Natural killer cell (primary cell): ENCODE data around the gene CFAP77. TPM values are rescaled to one million over a fixed set of nuclear protein-coding genes. Genes with fewer than 3 reads are reported as not detected.

Source experiments
- ATAC-seq, 3 donors: fragments of 150-1000 bp in 2 of 3; fragments of 200-7000 bp in 1 of 3; cut with Tn5 transposase; 1 replicate in 1 of 3; 2 replicates in 2 of 3; pipeline ENCODE4 v1.10.0; 2021; ENCODE audit warnings: mild to moderate bottlenecking in 2 of 3, moderate library complexity in 2 of 3
- DNase-seq, 2 donors: peaks; one replicate each; pipeline versions ENCODE4 v3.0.0 to v3.0.0-alpha.2; 2013 to 2021; ENCODE audit warnings: mixed read lengths in 1 of 2
- H3K27ac ChIP-seq: one replicate; pipeline ENCODE4 v1.5.1; 2013; ENCODE audit warnings: mild to moderate bottlenecking, low read length
- H3K27me3 ChIP-seq: one replicate; pipeline ENCODE4 v1.6.1; 2013; ENCODE audit warnings: low read length; ENCODE audit not compliant: control insufficient read depth, insufficient read depth
- H3K36me3 ChIP-seq: one replicate; pipeline ENCODE4 v1.6.1; 2013; ENCODE audit warnings: low read length; ENCODE audit not compliant: control insufficient read depth, insufficient read depth
- H3K4me1 ChIP-seq: one replicate; pipeline ENCODE4 v1.6.1; 2013; ENCODE audit warnings: low read length; ENCODE audit not compliant: control insufficient read depth, insufficient read depth
- H3K4me3 ChIP-seq: one replicate; pipeline ENCODE4 v1.5.1; 2013; ENCODE audit warnings: low read length
- H3K9me3 ChIP-seq: one replicate; pipeline ENCODE4 v1.6.1; 2013; ENCODE audit warnings: low read length; ENCODE audit not compliant: control insufficient read depth, insufficient read depth
- H3K27ac Mint-ChIP-seq, 2 donors: one replicate each; pipeline ENCODE4 v1.8.0; 2022; ENCODE audit warnings: mild to moderate bottlenecking in 2 of 2, mixed read lengths in 2 of 2, moderate library complexity in 1 of 2
- H3K27me3 Mint-ChIP-seq, 2 donors: one replicate each; pipeline ENCODE4 v1.8.0; 2022; ENCODE audit warnings: low read depth in 2 of 2, mixed read lengths in 2 of 2
- H3K36me3 Mint-ChIP-seq: one replicate; pipeline ENCODE4 v1.8.0; 2022; ENCODE audit warnings: mixed read lengths
- H3K4me1 Mint-ChIP-seq, 2 donors: one replicate each; pipeline ENCODE4 v1.8.0; 2022; ENCODE audit warnings: mixed read lengths in 2 of 2
- H3K4me3 Mint-ChIP-seq: one replicate; pipeline ENCODE4 v1.8.0; 2022; ENCODE audit warnings: mild to moderate bottlenecking, moderate library complexity, mixed read lengths
- H3K9me3 Mint-ChIP-seq, 2 donors: one replicate each; pipeline ENCODE4 v1.8.0; 2022; ENCODE audit warnings: mixed read lengths in 2 of 2
- WGBS: methylation state at CpG from one replicate; pipeline ENCODE4 v1.1.7; 2013; ENCODE audit warnings: missing lambda C conversion rate; ENCODE audit not compliant: insufficient coverage; 5-methylcytosine and 5-hydroxymethylcytosine counted together
- intact Hi-C: fragments of 100-400 bp; cut with micrococcal nuclease; formaldehyde crosslinking; loops from one replicate; pipeline ENCODE4 v1.14.2; 2022
- total RNA-seq, 4 donors: library from RNA; stranded (reverse); fragments of 120-200 nt in 1 of 4; gene quantifications; one replicate each; pipeline versions ENCODE4 v1.2.3 to v1.2.4, GENCODE V29; 2013 to 2022
- TF ChIP-seq, protein P1 (sequence below): fragments of 200-600 bp; IDR thresholded peaks from one replicate; pipeline ENCODE4 v1.8.0; 2022; ENCODE audit warnings: antibody characterized with exemption

Gene CFAP77
- total RNA-seq, 3 donors from 2014 or later (not counting 1 experiment from before 2014, with no cell fraction given), result not detected

DNA sequence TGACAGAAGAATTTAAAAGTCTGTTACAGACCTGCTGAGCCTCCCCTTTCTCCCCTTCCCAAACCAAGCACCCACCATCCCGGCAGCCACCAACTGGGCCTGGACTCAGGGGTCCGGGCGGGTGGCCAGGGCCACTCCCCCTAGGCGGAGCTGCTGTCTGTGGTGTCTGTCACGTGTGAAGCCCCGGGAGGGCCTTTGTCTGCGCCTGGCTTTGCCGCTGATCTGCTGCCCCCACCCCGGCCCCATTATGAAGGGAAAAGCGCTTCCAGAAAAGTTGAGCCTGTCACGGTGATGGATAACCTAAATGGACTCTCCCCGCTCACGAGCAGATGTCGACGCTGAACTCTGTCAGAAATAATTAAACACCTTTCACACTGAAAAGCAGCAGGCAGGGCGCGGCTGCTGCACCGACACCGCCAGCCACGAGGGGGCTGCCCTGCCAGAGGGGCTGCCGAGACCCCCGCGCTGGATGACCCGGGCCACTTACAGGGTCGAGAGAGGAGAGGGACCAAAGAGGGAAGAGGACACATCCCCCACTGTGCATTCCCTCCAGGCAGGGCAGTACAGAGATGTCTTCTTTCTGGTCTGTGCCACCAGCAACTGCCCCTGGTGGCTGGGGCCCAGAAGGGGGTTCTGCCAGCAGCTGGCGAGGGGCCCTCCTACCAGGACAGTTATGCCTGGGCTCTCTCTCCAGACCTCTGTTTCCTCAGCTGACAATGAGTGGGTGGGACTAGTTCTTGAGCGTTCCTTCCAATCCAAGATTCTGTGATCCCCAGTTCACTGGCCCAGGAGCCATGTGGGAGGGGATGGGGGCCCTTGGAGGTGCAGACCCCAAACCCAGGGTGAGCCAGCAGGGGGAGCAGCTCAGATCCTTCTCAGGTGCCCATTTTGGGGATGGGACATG lies 136.4 kb downstream of the CFAP77 start:
- Mint-ChIP-seq H3K9me3 (no peaks in the 10 kb centered on the region), H3K27ac (no peak overlapping the region), H3K36me3 (no peaks in the 10 kb centered on the region), H3K4me1 (peaks cover 0 to 4% of the 10 kb centered on the region in 2 donors), H3K4me3 (no peak overlapping the region), H3K27me3 (peaks cover 21 to 36% of the 10 kb centered on the region in 2 donors)
- H3K36me3 ChIP-seq, result no peaks in the 10 kb centered on the region
- ATAC-seq (peak in 1 of 3 donors; percentile 45), DNase-seq (no peak)
- no peaks in the 10 kb centered on the region for H3K9me3 ChIP-seq
- H3K4me3 ChIP-seq, result no peak overlapping the region
- WGBS, result 5% methylated on average over 27 of the region's 27 CpGs
- TF ChIP-seq, protein P1, sequence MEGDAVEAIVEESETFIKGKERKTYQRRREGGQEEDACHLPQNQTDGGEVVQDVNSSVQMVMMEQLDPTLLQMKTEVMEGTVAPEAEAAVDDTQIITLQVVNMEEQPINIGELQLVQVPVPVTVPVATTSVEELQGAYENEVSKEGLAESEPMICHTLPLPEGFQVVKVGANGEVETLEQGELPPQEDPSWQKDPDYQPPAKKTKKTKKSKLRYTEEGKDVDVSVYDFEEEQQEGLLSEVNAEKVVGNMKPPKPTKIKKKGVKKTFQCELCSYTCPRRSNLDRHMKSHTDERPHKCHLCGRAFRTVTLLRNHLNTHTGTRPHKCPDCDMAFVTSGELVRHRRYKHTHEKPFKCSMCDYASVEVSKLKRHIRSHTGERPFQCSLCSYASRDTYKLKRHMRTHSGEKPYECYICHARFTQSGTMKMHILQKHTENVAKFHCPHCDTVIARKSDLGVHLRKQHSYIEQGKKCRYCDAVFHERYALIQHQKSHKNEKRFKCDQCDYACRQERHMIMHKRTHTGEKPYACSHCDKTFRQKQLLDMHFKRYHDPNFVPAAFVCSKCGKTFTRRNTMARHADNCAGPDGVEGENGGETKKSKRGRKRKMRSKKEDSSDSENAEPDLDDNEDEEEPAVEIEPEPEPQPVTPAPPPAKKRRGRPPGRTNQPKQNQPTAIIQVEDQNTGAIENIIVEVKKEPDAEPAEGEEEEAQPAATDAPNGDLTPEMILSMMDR, result no peak
- intact Hi-C loops, result no loop called here
- H3K27ac ChIP-seq, result no peak overlapping the region
- peaks cover 10% of the 10 kb centered on the region for H3K27me3 ChIP-seq
- peaks cover 7% of the 10 kb centered on the region for H3K4me1 ChIP-seq

- DNase-seq (no peak), ATAC-seq (no peak)
- H3K4me3 ChIP-seq, result no peak overlapping the region
- H3K36me3 Mint-ChIP-seq, result no peaks in the 10 kb centered on the region
- H3K27ac Mint-ChIP-seq, result no peak overlapping the region
- TF ChIP-seq, protein P1, result no peak
- intact Hi-C loops, result no loop called here
- H3K36me3 ChIP-seq, result no peaks in the 10 kb centered on the region
- H3K4me1 Mint-ChIP-seq, result peaks cover 0 to 4% of the 10 kb centered on the region in 2 donors
- H3K27ac ChIP-seq, result no peak overlapping the region
- H3K4me3 Mint-ChIP-seq, result no peak overlapping the region
- H3K9me3 Mint-ChIP-seq, result no peaks in the 10 kb centered on the region
- peaks cover 7% of the 10 kb centered on the region for H3K4me1 ChIP-seq
- H3K27me3 Mint-ChIP-seq, result peaks cover 21 to 36% of the 10 kb centered on the region in 2 donors
- peaks cover 10% of the 10 kb centered on the region for H3K27me3 ChIP-seq
- 79% methylated on average over 7 of the region's 7 CpGs for WGBS
- no peaks in the 10 kb centered on the region for H3K9me3 ChIP-seq
Observed at GRCh38 chr9:132547052-132547431, 137.0 kb downstream of the CFAP77 start.

- Histone ChIP-seq H3K4me1 (peaks cover 7% of the 10 kb centered on the region), H3K36me3 (no peaks in the 10 kb centered on the region), H3K27ac (no peak overlapping the region), H3K4me3 (no peak overlapping the region), H3K9me3 (no peaks in the 10 kb centered on the region), H3K27me3 (peaks cover 10% of the 10 kb centered on the region)
- TF ChIP-seq, protein P1, result no peak
- Mint-ChIP-seq H3K4me1 (peaks cover 0 to 4% of the 10 kb centered on the region in 2 donors), H3K9me3 (no peaks in the 10 kb centered on the region), H3K4me3 (no peak overlapping the region), H3K36me3 (no peaks in the 10 kb centered on the region), H3K27me3 (peaks cover 21 to 36% of the 10 kb centered on the region in 2 donors), H3K27ac (no peak overlapping the region)
- intact Hi-C loops, result no loop called here
- 92% methylated on average over 13 of the region's 13 CpGs for WGBS
- ATAC-seq, result no peak
- no peak for DNase-seq
Observed at GRCh38 chr9:132547436-132547835, 137.4 kb downstream of the CFAP77 start.
